Activated CD8-positive, alpha-beta memory T cell treated with anti-CD3 and anti-CD28 coated beads for 36 hours (primary cell): ENCODE measurements around the gene TMED7. TPM values are rescaled to one million over a fixed set of nuclear protein-coding genes. Genes with fewer than 3 reads are reported as not detected.

Experiments
- CTCF ChIA-PET: fragments of 350-600 bp; sonication (Branson Sonifier 250); formaldehyde crosslinking; loops from one replicate; lab custom pipeline; 2021; ENCODE audit warnings: antibody characterized with exemption; lab: Charles Lee
- POLR2A ChIA-PET: fragments of 350-600 bp; sonication (Branson Sonifier 250); formaldehyde crosslinking; loops from one replicate; lab custom pipeline; 2021; ENCODE audit warnings: antibody characterized with exemption; lab: Charles Lee
- total RNA-seq, 2 experiments: library from RNA; stranded (reverse); gene quantifications; one replicate each; pipeline ENCODE4 v1.2.3, GENCODE V29; 2021

TMED7 gene
- total RNA-seq, 2 experiments from 2014 or later = 47.7 to 48.5 TPM

DNA sequence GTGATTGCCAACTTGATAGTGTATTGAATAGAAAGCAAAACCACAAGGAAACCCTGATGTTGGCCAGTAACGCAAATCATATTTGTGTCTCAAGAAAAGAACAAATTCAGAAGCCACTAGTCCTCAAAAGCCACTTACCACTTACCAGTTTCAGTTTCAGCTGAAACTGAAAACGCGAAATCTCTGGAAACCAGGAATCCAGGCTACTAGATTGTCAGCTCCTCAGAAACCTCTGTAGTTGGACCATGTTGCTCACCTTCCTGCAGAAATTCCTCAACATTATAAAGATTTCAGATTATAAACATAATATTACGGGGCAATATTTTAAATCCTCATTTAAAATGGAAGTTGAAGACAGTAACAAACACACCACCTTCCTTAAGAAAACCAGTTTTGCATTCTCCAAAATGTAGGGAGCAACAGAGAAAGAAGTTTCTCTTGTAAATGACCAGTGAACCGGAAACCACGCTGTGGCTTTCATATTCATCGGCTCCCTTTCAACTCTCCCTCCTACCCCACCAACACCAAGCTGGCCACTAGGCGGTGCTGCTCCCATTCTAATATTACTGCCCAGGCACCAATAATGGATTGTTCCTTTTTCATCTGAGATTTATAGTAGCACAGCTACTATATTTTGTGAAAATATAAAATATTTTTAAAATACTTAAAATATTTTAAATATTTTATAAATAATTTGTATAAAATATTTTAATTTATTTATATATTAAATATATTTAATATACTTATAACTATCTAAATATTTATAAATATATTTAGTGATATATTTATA lies 8.7 kb upstream of the TMED7 start:
- ChIA-PET POLR2A (interaction anchor here (0.7 kb wide), 1 partner anchor 450 kb away, joined by 3 read pairs; the partner anchor contains the start of gene COMMD10), CTCF (interaction anchor here (0.8 to 2.0 kb wide), 5 partner anchors 9 to 435 kb away, joined by 3 to 6 read pairs (median 3); partner anchors contain the start of genes AP3S1, ATG12 and TMED7)

DNA sequence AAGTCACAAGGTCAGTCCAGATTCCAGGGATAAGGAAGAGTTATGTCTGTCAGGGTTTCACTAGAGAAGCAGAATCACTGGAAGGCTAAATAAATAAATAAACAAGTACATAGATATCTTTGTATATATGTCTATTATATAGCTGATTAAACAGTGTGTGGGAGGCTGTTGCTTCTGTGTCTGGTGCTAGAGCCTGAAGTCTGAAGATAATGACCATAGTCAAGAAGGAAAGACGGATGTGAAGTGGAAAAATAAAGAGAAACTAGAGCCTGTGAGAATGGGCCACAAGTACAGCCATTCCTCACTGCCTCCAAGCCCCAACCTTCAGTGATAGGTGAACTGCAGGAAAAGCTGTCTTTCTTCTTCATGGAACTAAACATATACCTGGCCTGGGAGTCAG lies 4.1 kb upstream of the TMED7 start:
- ChIA-PET CTCF (interaction anchor here (1.1 kb wide), 1 partner anchor 55 kb away, joined by 3 read pairs; no protein-coding TSS in a partner anchor), POLR2A (no interaction called here)

DNA sequence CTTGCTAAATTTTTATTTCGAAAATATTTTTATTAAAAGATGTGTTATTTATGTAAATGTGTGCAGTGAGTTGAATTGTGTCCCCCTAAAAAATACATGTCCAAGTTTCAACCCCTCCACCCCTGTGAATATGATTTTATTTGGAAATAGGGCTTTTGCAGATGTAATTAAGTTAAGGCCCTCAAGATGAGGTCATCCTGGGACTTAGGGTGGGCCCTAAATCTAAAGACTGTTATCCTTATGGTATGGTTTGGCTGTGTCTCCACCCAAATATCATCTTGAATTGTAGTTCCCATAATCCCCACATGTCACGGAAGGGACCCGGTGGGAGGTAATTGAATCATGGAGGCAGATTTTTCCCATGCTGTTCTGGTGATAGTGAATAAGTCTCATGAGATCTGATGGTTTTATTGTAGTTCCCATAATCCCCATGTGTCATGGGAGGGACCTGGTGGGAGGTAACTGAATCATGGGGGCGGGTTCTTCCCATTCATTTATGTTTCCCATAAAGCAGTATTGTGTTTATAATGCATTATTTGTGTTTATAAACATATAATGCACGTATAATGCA lies 1.5 kb upstream of the TMED7 start:
- CTCF ChIA-PET = interaction anchor here (0.7 kb wide), 1 partner anchor 442 kb away, joined by 3 read pairs; no protein-coding TSS in a partner anchor

DNA sequence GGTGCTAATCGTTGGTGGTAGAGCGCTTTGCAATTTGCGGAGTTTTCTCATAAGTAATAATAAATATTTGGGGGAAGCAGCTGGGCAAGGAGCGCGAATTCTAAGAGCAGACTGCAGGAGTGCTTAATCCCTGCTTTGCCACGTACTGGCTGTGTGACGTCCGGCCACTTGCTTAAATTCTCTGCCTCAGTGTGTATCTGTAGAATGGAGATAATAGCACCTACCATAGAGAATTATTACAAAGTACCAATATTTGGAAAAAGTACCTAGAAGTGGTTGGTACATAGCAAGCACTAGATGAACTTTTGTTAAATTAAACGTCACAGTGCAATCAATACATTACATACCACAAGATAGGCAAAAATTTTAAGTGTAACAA lies 598 bp upstream of the TMED7 start:
- ChIA-PET POLR2A (interaction anchor here (0.6 kb wide), 1 partner anchor 264 kb away, joined by 3 read pairs; no protein-coding TSS in a partner anchor), CTCF (interaction anchor here (0.7 to 2.4 kb wide), 2 partner anchors 9 to 15 kb away, joined by 3 to 6 read pairs; no protein-coding TSS in a partner anchor)

More for the DNA sequence above, 1.5 kb upstream of the TMED7 start:
- POLR2A ChIA-PET = no interaction called here

DNA sequence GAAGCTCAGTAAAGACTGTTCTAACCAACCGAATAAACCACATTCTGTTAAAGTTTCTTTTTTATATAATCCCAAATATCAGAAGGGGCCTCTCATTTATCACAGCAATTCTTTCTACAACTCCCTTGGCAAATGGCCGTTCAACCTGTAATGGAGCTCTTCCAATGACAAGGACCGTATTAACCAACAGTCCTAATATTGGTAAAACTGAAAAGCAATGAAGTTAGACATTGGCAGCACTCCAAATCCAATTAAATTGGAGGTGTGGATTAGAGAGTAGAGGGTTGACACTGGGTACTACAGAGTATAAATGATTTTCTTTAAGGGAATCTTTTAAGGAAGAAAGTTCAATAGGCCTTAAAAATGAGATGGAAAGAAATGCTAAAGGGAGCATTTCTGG lies 842 bp downstream of the TMED7 start:
- ChIA-PET POLR2A (interaction anchor here (0.6 to 2.1 kb wide), 4 partner anchors 11 to 438 kb away, joined by 3 to 11 read pairs (median 4); partner anchors contain the start of genes AP3S1, ATG12 and FEM1C), CTCF (interaction anchor here (1.1 to 2.4 kb wide), 4 partner anchors 8 to 21 kb away, joined by 3 to 6 read pairs (median 4); no protein-coding TSS in a partner anchor)

DNA sequence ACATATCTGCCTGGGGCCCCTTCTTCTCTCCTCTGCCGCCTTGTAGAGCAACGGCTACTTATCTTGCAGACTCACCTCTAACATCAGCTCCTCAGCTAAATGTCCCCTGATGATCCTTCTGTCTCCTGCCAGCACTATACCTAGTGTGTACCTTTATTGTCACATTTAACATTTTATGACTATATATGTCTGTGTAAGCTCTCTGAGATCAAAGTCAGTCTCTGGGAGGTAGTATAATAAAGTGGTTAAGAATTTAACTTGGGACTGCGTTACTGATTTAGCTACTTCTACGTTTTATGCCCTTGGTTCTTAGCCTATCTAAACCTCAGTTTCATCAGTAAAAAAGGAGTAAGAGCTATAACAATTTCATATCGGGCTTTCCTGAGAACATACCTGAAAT lies 2.2 kb downstream of the TMED7 start:
- ChIA-PET CTCF (no interaction called here), POLR2A (interaction anchor here (2.1 kb wide), 1 partner anchor 80 kb away, joined by 11 read pairs; the partner anchor contains the start of gene FEM1C)

DNA sequence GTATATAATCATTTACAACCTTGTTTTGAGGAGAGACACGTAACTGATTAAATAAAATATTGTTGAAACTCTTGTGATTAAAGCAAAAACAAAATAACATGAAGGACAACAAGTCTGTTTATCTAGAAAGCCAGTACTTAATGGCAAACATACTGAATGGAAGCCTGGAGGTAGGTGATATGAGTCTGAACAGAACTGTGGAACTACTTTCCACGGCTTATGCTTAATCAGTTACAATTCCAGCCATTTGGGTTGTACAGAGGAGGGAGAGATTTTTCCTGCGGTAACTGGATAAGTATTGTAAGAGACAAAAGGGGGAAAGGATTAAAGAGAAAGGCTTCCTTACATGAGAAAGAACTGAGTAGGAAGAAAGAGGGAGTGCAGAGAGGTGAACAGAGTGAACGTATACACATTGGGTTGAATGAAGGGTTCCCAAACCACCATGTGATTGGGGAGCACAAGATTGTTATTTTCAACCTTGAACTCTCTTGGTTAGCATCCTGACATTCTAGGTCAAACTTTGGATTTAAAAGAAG lies 4.4 kb downstream of the TMED7 start:
- POLR2A ChIA-PET = no interaction called here
- CTCF ChIA-PET = no interaction called here

DNA sequence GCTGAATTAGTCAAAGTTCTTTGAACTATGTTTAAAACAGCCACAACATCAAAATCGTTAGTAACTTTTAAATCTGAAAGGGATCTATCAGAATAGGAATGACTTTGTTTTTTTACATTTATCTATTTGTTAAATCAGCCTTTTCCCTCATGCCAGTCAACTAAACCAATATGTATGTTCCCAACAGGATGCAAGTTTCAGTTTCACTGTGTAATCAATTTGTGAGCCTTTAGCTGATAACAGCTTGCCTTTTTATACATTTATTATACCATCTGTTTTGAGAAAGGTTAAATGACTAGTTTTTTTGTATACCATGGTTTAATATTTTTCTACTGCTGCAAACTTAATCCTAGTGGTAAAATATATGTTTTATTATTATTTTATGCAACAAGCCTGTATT lies 8.9 kb downstream of the TMED7 start:
- ChIA-PET POLR2A (no interaction called here), CTCF (interaction anchor here (1.2 to 1.6 kb wide), 2 partner anchors 8 to 15 kb away, joined by 4 to 6 read pairs; partner anchors contain the start of genes TICAM2 and TMED7)

DNA sequence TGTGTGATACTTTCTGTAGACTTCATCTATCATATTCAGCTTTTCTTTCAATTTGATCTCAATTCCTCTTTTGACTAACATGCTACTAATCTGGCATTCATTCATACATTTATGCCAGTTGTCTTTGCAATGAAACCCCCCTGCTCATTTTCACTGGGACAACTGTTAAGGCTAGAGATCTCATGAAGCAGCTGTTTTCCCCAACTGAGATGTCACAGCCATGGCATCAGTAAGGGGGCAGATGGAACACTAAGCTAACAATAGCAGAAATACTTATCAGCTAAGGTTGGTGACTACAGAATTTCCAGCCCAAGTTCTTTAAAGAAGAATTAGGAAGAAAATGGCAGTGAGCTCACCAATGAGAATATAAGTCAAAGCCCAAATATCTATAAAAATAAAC lies 9.4 kb downstream of the TMED7 start:
- CTCF ChIA-PET = interaction anchor here (1.2 to 1.6 kb wide), 2 partner anchors 9 to 14 kb away, joined by 4 to 6 read pairs; partner anchors contain the start of genes TICAM2 and TMED7
- POLR2A ChIA-PET = no interaction called here

DNA sequence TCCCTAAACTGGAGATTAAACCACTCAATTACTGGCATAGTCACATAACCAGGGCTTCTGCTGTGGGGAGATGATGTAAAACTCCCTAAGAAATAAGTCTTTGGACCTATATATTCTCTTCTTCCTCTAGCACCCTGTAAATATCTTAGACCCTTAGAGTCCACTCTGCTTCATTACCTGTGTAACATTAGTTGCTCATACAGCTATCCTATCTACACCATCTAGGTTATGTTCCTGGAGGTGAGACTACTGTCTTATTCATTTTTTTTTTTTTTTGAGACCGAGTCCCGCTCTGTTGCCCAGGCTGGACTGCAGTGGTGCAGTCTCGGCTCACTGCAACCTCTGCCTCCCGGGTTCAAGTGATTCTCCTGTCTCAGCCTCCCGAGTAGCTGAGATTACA lies 14.0 kb downstream of the TMED7 start:
- CTCF ChIA-PET = interaction anchor here (0.6 kb wide), 1 partner anchor 14 kb away, joined by 3 read pairs; no protein-coding TSS in a partner anchor
- POLR2A ChIA-PET = no interaction called here

DNA sequence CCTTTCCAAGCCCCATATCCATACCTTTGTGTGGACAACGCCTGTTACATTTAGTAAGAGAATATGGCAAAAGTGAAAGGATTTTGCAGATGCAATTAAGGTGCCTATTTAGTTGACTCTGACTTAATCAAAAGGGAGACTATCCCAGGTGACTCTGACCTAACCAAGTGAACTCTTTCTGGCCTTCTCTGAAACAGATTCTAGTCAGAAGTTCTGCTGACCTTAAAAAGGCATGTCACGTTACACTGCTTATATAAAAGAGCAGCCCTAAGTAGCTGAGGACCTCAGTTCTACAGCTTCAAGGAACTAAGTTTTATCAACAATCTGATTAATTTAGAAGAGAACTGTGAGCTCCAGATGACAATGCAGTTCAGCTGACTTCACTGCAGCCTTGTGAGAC lies 17.9 kb downstream of the TMED7 start:
- POLR2A ChIA-PET = no interaction called here

DNA sequence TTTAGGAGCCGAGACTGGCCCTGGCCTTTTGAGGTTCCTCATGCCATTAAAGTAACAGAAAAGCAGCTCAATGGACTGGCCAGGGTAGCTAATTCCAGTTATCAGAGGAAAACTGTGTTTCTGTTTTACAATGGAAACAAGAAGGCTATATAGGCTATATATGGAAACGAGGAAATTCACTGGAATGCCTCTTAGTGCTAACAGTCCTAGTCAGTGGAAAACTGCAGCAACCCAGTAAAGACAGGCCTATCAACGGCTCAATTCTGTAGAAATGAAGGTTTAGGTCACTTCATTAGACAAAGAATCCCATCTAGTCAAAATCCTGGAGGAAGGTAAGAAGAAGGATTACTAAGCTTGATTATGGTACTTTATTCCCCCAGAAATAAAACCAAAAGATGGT lies 20.4 kb downstream of the TMED7 start:
- ChIA-PET CTCF (interaction anchor here (1.3 kb wide), 1 partner anchor 9 kb away, joined by 3 read pairs; no protein-coding TSS in a partner anchor), POLR2A (no interaction called here)

More for the DNA sequence above, 17.9 kb downstream of the TMED7 start:
- CTCF ChIA-PET = no interaction called here

DNA sequence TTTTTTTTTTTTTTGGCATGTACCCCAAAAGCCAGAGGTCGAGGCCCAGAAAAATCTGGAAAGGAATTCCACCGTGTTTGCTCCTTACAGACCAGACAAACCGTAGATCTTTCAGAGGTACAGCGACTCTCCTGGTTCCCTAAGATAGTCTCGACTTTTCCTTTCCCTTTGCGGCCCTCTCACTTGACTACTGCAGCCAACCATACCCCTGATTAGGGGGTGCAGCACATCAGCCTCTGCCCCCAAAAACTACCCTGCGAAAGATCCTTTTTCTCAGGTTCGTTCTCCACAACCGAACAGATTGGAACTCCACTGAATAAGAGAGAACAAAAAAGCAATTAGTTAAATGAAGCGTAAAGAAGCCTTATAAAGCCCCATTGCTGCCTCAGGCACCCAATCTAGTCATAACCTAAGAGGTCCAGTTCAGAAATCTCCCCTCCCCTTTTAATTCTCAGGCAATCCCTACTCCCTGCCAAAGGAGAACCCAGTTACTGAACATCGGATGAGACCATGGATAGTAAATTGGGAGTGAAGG lies 23.2 kb downstream of the TMED7 start:
- POLR2A ChIA-PET = interaction anchor here (0.7 kb wide), 2 partner anchors 59 to 285 kb away, joined by 6 to 9 read pairs; no protein-coding TSS in a partner anchor

DNA sequence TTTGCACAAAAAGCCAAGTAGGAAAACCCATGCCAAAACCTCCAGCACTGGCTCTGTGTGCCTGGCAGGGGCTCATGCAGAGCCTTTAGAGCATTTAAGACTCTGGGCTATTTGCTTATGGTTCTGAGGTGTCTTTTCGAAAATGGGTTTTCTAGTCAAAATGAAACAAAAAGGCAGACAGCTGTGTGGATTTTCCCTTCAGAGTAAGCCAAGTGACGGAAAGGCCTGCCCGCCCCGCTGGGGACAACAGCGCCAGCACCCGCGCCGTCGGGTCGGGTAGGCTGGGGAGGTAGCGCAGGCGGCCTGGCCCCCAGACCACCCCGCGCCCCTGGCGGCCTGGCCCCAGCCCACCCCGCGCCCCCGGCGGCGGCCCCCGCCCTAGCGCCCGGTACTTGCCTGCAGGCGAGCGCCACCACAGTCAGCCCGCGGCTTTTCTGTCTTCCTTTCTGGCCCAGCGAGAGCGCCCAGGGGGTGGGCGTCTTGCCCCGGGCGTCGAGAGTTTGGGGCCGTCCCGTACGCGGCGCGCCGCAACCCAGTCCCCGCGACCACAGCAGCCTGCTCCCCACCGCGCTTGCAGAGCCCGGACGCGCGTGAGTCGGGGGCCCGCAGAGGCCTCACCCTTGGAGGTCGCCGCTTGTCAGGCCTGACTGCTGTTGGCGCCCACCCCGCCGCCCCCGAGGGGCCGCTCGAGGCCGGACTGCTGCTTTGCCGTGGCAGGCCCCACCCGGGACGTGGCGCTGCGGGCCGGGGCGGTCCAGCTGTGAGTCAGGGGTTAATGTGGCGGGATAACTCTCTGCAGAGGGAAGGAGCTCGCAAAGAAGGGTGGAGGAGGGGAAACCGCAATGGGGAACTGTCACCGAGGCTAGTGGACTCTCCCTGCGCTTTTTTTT lies 23.9 kb downstream of the TMED7 start, which contains the start of gene TICAM2:
TSS of gene TICAM2 (minus strand) at position 779 of the 890 bp plus-strand sequence. CDS start 21,223 bp downstream, outside the sequence.
- POLR2A ChIA-PET = interaction anchor here (0.7 kb wide), 2 partner anchors 58 to 286 kb away, joined by 6 to 9 read pairs; no protein-coding TSS in a partner anchor
- CTCF ChIA-PET = interaction anchor here (0.6 to 1.0 kb wide), 2 partner anchors 14 to 47 kb away, joined by 4 to 6 read pairs; no protein-coding TSS in a partner anchor

More for the DNA sequence above, 23.2 kb downstream of the TMED7 start:
- CTCF ChIA-PET = interaction anchor here (1.0 kb wide), 1 partner anchor 14 kb away, joined by 6 read pairs; no protein-coding TSS in a partner anchor

DNA sequence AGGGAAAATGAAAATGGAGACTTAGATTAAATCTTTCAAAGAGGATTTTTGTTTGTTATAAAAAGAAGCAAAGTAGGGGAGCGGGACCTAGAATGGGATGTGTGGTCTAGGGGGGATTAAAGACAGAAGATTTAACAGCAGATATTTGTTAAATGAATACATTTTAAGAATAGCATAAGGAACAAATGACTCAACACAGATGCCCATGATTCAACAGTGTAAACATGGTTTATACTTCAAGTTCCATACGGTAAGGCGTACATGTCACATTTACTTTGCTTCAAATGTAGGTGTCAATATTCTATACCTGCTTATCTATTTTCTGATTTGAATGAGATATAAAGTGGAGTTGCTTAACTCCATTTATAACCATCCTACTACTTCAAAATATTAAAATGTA lies 25.1 kb downstream of the TMED7 start:
- POLR2A ChIA-PET = no interaction called here
- CTCF ChIA-PET = no interaction called here

DNA sequence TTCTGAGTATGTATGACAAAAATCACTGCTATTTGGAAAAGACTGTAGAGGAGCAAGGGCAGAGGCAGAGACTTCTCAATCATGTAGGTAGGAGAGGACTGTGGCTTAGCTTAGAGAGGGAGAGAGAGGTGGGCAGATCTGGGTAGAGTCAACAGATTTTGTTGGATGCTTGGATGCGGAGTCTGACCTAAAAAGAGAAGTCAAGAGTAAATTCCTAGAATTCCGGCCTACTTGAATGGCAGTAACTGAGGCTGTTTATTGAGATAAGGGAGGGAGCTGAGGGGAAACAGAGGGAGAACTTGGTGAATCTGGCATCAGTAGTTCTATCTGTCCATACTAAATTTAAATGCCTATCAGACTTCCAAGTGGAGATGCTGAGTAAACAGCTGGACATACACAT lies 25.9 kb downstream of the TMED7 start:
- CTCF ChIA-PET = no interaction called here
- POLR2A ChIA-PET = no interaction called here

DNA sequence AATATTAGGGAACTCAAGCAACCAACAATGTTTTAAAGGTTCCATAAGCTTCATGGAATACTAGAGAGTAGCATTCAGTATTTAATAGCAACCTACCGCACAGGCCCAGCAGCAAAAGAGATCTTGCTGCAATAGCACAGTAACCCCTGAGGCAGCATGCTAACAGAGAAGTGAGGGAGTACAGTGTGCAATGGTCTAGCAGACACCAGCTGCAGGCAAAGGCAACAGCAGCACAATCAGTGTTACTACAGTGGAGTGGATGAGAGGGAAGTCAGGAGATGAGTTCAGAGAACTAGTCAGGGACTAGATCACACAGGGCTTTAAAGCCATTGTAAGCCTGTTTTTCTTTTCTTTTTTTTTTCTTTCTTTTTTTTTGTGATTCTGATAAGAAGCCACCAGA lies 26.3 kb downstream of the TMED7 start:
- ChIA-PET CTCF (no interaction called here), POLR2A (no interaction called here)
